ENCODE results near the gene HOXB3. TPM values are rescaled to one million over a fixed set of nuclear protein-coding genes. Genes with fewer than 3 reads are reported as not detected.

Gene HOXB3
- total RNA-seq, result 10 to 100 TPM in 2 of 6 donors, 1 to 10 TPM in 4; 2.9 to 12.6 (median 7.9) TPM

- WGBS, 2 donors, result 37 to 43% methylated on average over 18 to 23 of the region's 23 CpGs
- peaks cover 0 to 43% (median 21%) of the 10 kb centered on the region in 4 donors for H3K27me3 ChIP-seq
- ATAC-seq (ENCODE audit: low FRiP score in 2 of 2) (no peak), DNase-seq (peak in 1 of 2 donors; percentile 64)
- TF ChIP-seq CTCF (IDR thresholded peaks at IDR 0.05), result no peak
- TF ChIP-seq EP300 (IDR thresholded peaks at IDR 0.05), result no peak
- TF ChIP-seq POLR2A (IDR thresholded peaks at IDR 0.05), result no peak
- no peak for TF ChIP-seq POLR2AphosphoS5 (IDR thresholded peaks at IDR 0.05)
- H3K36me3 ChIP-seq, result no peaks in the 10 kb centered on the region
- H3K4me3 ChIP-seq, result peak within 1 kb of the TSS in 3 of 4 donors; percentile 13 to 54 (median 50)
- H3K4me1 ChIP-seq, result peaks cover 31 to 60% (median 36%) of the 10 kb centered on the region in 4 donors
- H3K9me3 ChIP-seq, result no peaks in the 10 kb centered on the region
- peak within 1 kb of the TSS; percentile 66 to 90 (median 90) for H3K27ac ChIP-seq
These were observed at the start of gene HOXB3 for GRCh38 chr17:48589831-48590606. Gene HOXB3 (minus strand): TSS chr17:48590241. CDS start chr17:48552474, 37,767 bp downstream.

- Histone ChIP-seq H3K4me1 (peaks cover 0 to 12% (median 2%) of the 10 kb centered on the region in 4 donors), H3K36me3 (no peaks in the 10 kb centered on the region), H3K9me3 (no peaks in the 10 kb centered on the region), H3K27me3 (peaks cover 2 to 66% (median 42%) of the 10 kb centered on the region in 4 donors), H3K4me3 (no peak overlapping the region), H3K27ac (no peak overlapping the region)
- 30 to 39% methylated on average over 2 to 5 of the region's 5 CpGs for WGBS, 2 donors
- ATAC-seq (ENCODE audit: low FRiP score in 2 of 2), result no peak
- TF ChIP-seq EP300 (IDR thresholded peaks at IDR 0.05) (no peak), CTCF (IDR thresholded peaks at IDR 0.05) (no peak), POLR2AphosphoS5 (IDR thresholded peaks at IDR 0.05) (no peak), POLR2A (IDR thresholded peaks at IDR 0.05) (no peak)
- no peak for DNase-seq
These were observed 49.1 kb upstream of the HOXB3 start for GRCh38 chr17:48639136-48639535.

GRCh38 chr17:48637323-48638260 is 47.6 kb upstream of the HOXB3 start:
- H3K4me3 ChIP-seq, result no peak overlapping the region
- no peaks in the 10 kb centered on the region for H3K36me3 ChIP-seq
- H3K9me3 ChIP-seq, result no peaks in the 10 kb centered on the region
- WGBS, 2 donors, result 30 to 47% methylated on average over 18 of the region's 18 CpGs
- H3K27ac ChIP-seq, result no peak overlapping the region
- ATAC-seq (ENCODE audit: low FRiP score in 2 of 2) (peak in 1 of 2 donors; percentile 19), DNase-seq (no peak)
- peaks cover 3 to 16% (median 5%) of the 10 kb centered on the region in 4 donors for H3K4me1 ChIP-seq
- peaks cover 2 to 76% (median 51%) of the 10 kb centered on the region in 4 donors for H3K27me3 ChIP-seq
- TF ChIP-seq CTCF (IDR thresholded peaks at IDR 0.05) (no peak), POLR2AphosphoS5 (IDR thresholded peaks at IDR 0.05) (no peak), POLR2A (IDR thresholded peaks at IDR 0.05) (no peak), EP300 (IDR thresholded peaks at IDR 0.05) (no peak)

DNA sequence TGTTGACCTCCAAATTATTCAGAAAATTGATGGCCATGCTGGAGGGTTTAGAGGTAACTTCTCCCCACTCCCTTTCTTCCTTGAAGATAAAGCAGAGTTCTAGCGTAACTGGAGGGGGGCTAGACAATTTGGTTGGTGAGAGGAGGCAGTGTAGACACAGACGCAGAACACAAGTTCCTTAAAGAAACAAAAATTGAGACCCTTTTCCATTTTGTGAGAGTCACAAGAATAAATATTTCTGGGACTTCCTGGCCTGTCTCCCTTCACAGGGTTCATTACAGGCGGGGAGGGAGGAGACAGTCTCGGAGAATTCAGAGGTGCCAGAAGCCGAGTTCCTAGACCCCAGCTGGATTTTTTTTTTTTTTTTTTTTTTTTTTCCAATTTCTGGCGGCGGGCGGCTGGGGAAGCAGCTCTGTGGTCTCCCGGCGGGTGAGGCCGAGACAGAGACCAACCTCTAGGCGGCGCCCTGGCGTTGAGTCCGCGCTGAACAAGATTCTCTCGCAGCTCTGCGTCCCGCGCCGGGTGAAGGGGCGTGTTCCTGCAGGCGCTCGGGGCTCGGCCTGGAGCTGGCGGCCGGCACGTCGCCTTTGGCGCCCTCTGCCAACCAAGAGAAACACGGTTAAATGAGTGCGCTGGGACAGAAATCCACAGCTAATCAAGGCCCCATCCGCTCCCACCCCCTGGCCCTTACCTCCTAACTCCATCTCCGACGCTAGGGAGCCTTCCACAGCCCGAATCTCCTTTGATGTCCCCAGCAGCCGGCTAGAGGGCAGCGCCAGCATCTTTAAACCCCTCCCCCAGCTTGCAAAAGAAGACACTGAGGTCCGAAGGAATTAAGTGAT is 46.4 kb upstream of the HOXB3 start:
- Histone ChIP-seq H3K4me1 (peaks cover 3 to 10% (median 5%) of the 10 kb centered on the region in 4 donors), H3K4me3 (no peak overlapping the region), H3K36me3 (no peaks in the 10 kb centered on the region), H3K27me3 (peaks cover 0 to 76% (median 45%) of the 10 kb centered on the region in 4 donors), H3K9me3 (no peaks in the 10 kb centered on the region), H3K27ac (no peak overlapping the region)
- ATAC-seq (ENCODE audit: low FRiP score in 2 of 2) (peak in 1 of 2 donors; percentile 79), DNase-seq (peak; percentile 44 to 88)
- 4 to 8% methylated on average over 17 to 31 of the region's 39 CpGs for WGBS, 2 donors
- TF ChIP-seq CTCF (IDR thresholded peaks at IDR 0.05) (peak in 4 of 6 experiments; percentile 27 to 32 (median 28)), EP300 (IDR thresholded peaks at IDR 0.05) (no peak)

Data from upper lobe of left lung (tissue), 6 donors.